Mucosa of rectum (tissue), 2 donors: ENCODE results near the gene MAP1S.

Source experiments
- H3K27ac ChIP-seq, 2 donors: one replicate each; pipeline ENCODE4 v1.7.0; 2013; ENCODE audit warnings: inconsistent platforms in 2 of 2, low read depth in 2 of 2, low read length in 2 of 2
- H3K27me3 ChIP-seq, 2 donors: one replicate each; pipeline ENCODE4 v1.7.0; 2013; ENCODE audit warnings: low read length in 2 of 2; ENCODE audit not compliant: control insufficient read depth in 2 of 2, insufficient read depth in 2 of 2
- H3K36me3 ChIP-seq, 2 donors: one replicate each; pipeline ENCODE4 v1.7.0; 2013; ENCODE audit warnings: low read length in 2 of 2; ENCODE audit not compliant: control insufficient read depth in 2 of 2, insufficient read depth in 2 of 2
- H3K4me1 ChIP-seq, 2 donors: one replicate each; pipeline ENCODE4 v1.7.0; 2013; ENCODE audit warnings: low read length in 2 of 2, mild to moderate bottlenecking in 1 of 2; ENCODE audit not compliant: control insufficient read depth in 2 of 2, insufficient read depth in 2 of 2
- H3K4me3 ChIP-seq, 2 donors: one replicate each; pipeline ENCODE4 v1.7.0; 2013; ENCODE audit warnings: low read length in 2 of 2
- H3K9ac ChIP-seq, 2 donors: one replicate each; pipeline ENCODE4 v1.7.0; 2013; ENCODE audit warnings: low read length in 2 of 2, low read depth in 1 of 2, mild to moderate bottlenecking in 1 of 2
- H3K9me3 ChIP-seq, 2 donors: one replicate each; pipeline ENCODE4 v1.7.0; 2013; ENCODE audit warnings: low read length in 2 of 2; ENCODE audit not compliant: control insufficient read depth in 2 of 2
- donor health status: healthy.
- donor health status: Normal muscosa, but diverticular disease.

Gene MAP1S

DNA sequence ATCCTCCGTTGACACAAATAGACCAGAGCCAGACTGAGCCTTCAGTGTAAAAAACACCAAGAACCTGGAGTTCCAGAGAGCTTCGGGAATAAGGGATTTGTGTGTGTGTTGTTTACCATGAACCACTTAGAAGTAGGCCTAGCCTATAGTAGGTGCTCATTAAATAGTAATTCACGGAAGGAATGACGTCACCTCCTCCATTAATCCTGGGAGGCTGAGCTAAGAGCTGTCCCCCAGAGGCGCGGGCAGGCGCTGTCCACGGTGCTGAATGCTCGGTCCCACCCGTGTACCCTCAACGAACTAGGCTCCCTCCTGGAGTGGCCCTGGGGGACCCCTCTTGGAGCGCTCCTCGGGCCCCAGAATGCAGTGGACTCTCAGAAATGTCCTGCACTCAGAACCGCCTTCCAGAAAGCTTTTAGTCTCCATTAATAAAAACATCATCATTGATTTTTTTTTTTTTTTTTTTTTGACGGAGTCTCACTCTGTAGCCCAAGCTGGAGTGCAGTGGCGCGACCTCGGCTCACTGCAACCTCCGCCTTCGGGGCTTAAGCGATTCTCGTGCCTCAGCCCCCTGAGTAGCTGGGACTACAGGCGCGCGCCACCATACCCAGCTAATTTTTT is 37.7 kb upstream of the MAP1S start:
- Histone ChIP-seq H3K36me3 (no peaks in the 10 kb centered on the region), H3K9me3 (no peaks in the 10 kb centered on the region), H3K4me3 (no peak overlapping the region), H3K27ac (no peak overlapping the region), H3K9ac (no peak overlapping the region), H3K4me1 (peaks cover 0 to 2% of the 10 kb centered on the region in 2 donors), H3K27me3 (peaks cover 17 to 25% of the 10 kb centered on the region in 2 donors)

- Histone ChIP-seq H3K9me3 (no peaks in the 10 kb centered on the region), H3K36me3 (no peaks in the 10 kb centered on the region), H3K27me3 (peaks cover 22 to 28% of the 10 kb centered on the region in 2 donors), H3K27ac (no peak overlapping the region), H3K4me1 (peaks cover 0 to 2% of the 10 kb centered on the region in 2 donors), H3K9ac (no peak overlapping the region), H3K4me3 (no peak overlapping the region)
These were observed 37.0 kb upstream of the MAP1S start for GRCh38 chr19:17682273-17682672.

DNA sequence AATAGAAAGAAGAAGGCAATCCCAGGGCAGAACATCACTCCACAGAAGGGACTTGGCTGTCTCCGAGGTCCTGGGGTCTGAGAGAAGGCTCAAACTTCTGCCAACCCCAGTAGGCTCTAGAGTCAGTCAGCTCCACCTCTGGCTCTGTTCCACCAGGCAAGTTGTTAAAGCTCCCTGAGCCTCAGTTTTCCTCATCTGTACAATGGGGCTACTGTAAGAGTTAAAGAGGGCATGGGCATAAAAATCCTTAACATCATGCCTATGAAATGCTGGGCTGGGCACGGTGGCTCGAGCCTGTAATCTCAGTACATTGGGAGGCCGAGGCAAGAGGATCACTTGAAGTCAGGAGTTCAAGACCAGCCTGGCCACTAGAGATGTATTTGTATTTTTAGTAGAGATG is 36.2 kb upstream of the MAP1S start:
- Histone ChIP-seq H3K9me3 (no peaks in the 10 kb centered on the region), H3K4me3 (no peak overlapping the region), H3K27ac (no peak overlapping the region), H3K36me3 (no peaks in the 10 kb centered on the region), H3K27me3 (peaks cover 29 to 31% of the 10 kb centered on the region in 2 donors), H3K4me1 (peaks cover 0 to 2% of the 10 kb centered on the region in 2 donors), H3K9ac (no peak overlapping the region)

DNA sequence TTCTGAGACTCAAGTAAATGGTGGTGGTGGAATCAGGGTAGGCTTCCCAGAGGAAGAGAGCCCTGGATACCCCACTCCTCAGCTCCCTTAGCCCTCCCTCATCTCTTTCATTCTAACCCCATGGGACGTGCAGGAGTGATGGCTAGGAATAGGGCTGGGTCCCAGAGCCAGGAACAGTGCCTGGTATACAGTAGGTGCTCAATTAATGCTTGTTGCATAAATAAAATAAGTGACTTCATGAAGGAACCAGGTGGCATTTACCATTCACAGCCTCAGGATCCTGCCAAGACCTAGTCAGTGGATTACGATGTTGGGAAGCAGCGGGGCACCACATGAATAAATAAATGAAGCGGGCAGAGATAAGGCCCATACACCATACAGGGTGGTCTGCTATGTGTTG is 35.0 kb upstream of the MAP1S start:
- Histone ChIP-seq H3K27me3 (peaks cover 34 to 37% of the 10 kb centered on the region in 2 donors), H3K36me3 (no peaks in the 10 kb centered on the region), H3K9ac (no peak overlapping the region), H3K9me3 (no peaks in the 10 kb centered on the region), H3K4me1 (peaks cover 0 to 2% of the 10 kb centered on the region in 2 donors), H3K27ac (no peak overlapping the region), H3K4me3 (no peak overlapping the region)

DNA sequence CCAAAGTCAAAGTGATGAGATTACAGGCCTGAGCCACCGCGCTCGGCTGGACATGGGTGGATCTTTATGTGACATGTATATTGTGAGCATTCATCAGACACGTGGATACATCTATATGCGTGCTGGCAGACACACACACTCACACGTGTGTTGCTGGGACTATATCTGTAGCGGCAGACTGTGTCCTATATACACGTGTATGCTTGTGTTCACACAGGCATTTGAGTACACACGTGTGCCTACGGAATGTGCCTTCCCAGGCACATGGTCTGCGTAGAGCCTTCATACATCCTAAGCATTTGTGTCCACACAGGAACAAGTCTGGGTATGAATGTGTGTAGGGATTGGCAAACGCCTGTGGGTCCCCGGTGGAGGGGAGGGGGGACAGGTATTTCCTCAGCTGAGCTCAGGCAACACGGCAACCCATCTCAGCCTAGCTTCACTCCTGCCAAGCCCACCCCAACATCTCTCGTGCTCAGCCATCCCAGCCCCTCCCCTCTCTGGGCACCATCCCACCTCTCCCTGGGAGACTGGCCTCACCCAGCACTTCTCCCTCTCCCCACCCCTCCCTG is 33.7 kb upstream of the MAP1S start:
- Histone ChIP-seq H3K9me3 (no peaks in the 10 kb centered on the region), H3K4me3 (no peak overlapping the region), H3K36me3 (no peaks in the 10 kb centered on the region), H3K27ac (no peak overlapping the region), H3K4me1 (peaks cover 0 to 2% of the 10 kb centered on the region in 2 donors), H3K27me3 (peaks cover 32 to 34% of the 10 kb centered on the region in 2 donors), H3K9ac (no peak overlapping the region)

DNA sequence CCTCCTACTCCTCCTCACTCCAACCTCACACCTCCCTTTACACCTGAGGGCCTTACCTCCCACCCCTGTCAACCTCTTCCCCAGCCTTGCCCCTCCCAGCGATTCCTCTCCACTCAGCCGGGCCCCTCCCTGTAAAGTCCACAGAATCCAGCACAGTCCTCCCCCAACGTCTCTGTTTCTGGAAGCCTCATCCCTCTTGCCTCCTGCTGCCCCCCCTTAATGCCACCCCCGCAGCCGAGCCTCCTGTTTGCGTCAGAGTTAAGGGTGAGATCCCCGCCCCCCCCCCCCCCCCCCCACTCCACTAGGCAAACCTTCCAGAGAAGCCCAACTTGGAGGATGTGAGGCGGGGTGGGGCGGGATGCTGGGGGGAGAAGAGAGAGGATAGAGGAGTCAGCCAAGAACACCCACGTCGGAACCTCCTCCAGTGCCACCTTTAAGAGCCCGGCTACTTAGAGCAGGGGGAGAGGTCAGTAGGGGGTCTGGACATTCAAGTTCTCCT is 33.2 kb upstream of the MAP1S start:
- Histone ChIP-seq H3K9me3 (no peaks in the 10 kb centered on the region), H3K4me3 (no peak overlapping the region), H3K27ac (no peak overlapping the region), H3K36me3 (no peaks in the 10 kb centered on the region), H3K9ac (no peak overlapping the region), H3K4me1 (peaks cover 0 to 2% of the 10 kb centered on the region in 2 donors), H3K27me3 (peaks cover 32 to 34% of the 10 kb centered on the region in 2 donors)

DNA sequence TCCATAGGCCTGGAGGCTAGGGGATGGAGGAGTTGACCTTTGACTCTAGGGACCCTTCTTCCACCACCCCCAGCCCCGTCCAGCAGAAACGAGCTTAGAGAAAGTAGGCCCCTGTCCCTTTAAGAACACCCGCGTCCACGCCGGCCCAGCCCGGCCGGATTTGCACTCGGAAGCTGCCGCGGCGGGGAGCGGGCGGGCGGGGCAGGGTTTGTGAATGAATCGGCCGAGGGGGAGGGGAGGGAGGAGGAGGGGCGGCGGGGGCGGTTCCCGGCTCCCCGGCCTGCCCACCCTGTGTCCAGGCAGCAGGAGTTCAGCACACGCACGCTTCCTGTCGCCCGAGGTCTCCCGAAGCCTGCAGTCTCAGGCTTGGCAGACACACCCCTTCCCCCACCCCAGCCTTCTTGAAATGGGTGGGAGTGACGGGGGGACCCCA is 32.7 kb upstream of the MAP1S start:
- H3K4me3 ChIP-seq = no peak overlapping the region
- H3K36me3 ChIP-seq = no peaks in the 10 kb centered on the region
- no peak overlapping the region for H3K27ac ChIP-seq
- H3K9ac ChIP-seq = no peak overlapping the region
- no peaks in the 10 kb centered on the region for H3K9me3 ChIP-seq
- H3K4me1 ChIP-seq = peaks cover 0 to 2% of the 10 kb centered on the region in 2 donors
- peaks cover 32 to 34% of the 10 kb centered on the region in 2 donors for H3K27me3 ChIP-seq

GRCh38 chr19:17687141-17687856 is 32.0 kb upstream of the MAP1S start:
- H3K9ac ChIP-seq = no peak overlapping the region
- H3K4me1 ChIP-seq = peaks cover 0 to 2% of the 10 kb centered on the region in 2 donors
- no peak overlapping the region for H3K4me3 ChIP-seq
- no peak overlapping the region for H3K27ac ChIP-seq
- no peaks in the 10 kb centered on the region for H3K9me3 ChIP-seq
- no peaks in the 10 kb centered on the region for H3K36me3 ChIP-seq
- peaks cover 31 to 34% of the 10 kb centered on the region in 2 donors for H3K27me3 ChIP-seq

DNA sequence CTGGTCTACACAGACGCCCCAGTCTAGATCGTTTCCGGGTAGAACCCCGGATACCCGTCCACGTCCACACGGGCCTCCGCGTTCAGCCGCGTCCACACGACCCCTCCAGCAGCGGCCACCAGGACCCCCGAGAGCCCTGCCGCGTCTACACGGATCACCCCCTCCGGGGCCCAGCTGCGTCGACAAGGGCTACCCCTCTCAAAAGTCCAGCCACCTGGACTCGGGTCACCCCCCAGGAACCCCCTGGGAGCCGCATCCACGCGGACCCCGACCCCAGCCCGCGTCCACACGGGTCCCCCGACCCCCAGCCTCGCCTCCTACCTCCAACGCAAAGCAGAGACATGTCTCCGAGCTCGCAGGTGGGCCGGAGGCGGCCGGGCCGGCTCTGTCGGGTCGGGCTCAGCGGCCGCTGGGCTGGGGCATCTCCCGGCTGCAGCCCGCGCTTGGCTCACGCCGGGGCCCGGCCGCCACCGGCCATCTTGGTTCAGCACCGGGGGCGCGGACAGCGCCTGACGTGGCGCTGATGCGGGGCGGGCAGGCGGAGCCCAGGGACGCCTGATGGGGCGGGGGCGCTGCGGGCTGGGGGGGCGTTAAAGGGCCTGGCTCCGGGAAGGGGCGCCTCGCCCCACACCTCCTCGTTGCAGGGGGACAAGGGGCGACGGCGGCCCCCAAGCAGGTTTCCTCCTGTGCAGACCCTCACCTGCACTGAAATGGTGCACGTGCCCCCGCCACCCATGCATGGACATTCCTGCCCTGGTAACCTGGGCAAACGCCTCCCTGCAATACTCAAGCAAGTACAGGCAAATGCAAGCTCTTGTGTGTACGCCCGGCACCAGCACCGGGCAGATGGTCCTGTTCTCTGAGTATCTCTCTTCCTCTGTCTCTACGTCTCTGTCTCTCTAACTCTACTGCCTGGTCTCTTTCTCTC is 31.2 kb upstream of the MAP1S start, which contains the start of gene UNC13A:
TSS of gene UNC13A (minus strand) at position 498 of the 928 bp plus-strand sequence. CDS start at position 343, 155 bp downstream.
- no peaks in the 10 kb centered on the region for H3K9me3 ChIP-seq
- H3K36me3 ChIP-seq = no peaks in the 10 kb centered on the region
- H3K4me1 ChIP-seq = peaks cover 0 to 2% of the 10 kb centered on the region in 2 donors
- no peak within 1 kb of the TSS for H3K27ac ChIP-seq
- no peak within 1 kb of the TSS for H3K4me3 ChIP-seq
- H3K9ac ChIP-seq = no peak within 1 kb of the TSS
- H3K27me3 ChIP-seq = peaks cover 26 to 34% of the 10 kb centered on the region in 2 donors
